Measurements from ENCODE around the gene GGA3.

GGA3 gene

DNA sequence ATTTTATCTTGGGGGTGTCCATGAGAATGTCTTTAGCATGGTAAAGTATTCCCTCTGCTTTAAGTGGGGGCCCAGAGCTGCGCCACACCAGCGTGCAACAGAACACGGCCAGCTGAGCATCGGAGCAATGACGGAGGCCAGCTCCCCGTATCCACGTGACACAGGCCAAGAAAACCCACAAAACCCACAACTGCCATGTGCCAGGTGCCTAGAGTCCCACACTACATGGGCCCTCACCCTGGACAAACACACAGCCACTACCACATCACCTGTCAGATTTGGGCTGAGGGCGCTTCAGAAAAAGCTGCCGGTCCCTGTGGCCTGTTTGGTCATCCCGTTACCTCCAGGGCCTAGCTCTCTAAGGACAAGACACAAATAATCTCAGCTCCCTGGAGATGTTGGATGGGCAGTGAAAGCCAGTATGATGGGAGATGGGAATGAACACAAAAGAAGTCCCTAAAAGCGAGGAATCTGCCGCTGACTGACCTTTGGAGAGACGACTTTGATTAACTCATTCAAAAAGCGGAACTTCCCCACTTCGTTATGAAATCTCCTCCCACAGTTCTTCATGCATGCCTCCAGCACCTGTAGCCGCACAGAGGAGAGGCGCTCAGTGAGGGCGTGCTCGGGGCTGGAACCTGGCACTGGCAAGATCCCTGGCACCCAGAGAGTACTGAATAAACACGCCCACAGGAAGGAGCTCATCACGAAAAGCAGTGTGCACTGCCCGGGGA is 17.1 kb downstream of the GGA3 start:
- DNase-seq: peak; percentile 58

DNA sequence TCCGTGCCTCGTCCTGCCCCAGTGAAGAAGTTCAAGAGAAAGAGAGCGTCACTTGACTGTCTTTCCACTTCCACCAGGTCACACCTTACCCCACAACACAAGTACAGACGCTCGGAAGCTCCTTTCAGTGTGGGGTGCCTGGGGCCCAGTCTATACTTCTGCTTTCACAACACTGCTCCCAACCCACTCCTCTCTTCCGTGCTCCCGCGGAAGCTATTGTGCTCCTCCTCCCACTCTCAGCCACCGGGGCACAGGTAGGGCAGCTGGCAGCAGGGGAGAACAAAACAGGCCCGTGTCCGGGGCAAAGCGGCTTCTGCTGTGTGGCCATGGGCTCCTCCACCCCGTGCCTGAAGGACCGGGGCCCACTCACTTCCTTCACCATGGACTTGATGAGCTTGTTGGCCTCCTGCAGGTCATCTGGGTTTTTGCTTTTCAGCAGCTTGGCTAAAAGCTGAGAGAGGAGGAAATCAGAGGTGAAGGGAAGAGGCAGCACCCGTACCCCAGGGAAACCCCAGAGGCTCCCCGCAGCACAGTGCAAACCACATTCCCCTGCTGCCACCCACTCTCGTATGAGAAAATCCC is 18.9 kb downstream of the GGA3 start:
- no peak for DNase-seq

DNA sequence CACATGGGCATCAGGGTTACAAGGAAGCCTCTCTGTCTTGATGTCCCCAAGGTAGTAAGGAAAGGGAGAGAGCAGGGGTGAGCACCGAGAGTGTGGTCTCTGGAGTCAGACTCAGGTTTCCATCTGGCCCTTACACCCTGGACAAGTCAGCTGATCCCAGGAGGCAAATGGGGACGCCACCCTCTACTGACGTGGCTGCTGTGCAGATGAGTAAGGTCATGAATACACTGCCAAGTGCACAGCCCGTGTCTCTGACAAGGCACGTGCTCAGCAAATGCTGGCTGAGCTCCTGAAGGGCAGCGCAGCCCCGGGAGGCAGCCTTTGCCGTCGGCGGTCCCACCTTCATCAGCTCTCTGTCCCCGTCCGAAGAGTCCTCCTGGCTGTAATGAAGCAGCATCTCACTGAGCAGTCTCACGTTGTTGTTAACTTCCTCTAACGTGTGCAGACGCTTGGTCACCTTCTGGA is 19.4 kb downstream of the GGA3 start:
- no peak for DNase-seq

DNA sequence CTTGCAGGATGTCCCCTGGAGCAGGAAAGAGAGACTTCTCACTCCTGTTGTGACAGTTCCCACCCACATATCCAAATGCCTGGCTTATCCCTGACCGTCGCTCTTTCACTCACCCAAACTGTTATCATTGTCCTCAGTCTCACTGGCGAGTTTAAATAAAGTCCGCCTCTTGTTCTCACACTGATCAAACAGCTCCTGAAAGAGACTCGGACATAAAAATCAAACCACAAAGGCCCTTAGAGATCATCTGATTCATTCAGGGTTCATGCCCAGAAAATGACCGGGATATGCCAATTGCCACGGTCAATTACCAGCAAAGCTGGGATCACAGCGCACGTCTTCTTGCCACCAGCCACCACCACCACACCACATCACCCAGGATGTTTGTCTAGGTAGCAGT is 19.9 kb downstream of the GGA3 start:
- DNase-seq: no peak

DNA sequence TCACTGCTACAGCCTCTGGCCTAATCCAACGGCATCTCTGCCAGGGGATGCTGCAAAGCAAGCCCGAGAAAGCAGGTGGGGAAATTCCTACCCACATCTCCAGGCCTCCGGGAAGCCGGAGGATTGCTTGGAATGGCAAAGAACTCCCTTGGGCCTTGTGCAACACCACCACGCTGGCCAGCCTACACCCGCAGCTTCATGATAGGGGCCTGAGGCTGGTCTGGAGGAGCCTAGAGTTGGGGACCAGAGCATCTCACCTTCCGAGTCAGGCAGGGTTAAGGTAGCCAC is 20.3 kb downstream of the GGA3 start:
- no peak for DNase-seq

DNA sequence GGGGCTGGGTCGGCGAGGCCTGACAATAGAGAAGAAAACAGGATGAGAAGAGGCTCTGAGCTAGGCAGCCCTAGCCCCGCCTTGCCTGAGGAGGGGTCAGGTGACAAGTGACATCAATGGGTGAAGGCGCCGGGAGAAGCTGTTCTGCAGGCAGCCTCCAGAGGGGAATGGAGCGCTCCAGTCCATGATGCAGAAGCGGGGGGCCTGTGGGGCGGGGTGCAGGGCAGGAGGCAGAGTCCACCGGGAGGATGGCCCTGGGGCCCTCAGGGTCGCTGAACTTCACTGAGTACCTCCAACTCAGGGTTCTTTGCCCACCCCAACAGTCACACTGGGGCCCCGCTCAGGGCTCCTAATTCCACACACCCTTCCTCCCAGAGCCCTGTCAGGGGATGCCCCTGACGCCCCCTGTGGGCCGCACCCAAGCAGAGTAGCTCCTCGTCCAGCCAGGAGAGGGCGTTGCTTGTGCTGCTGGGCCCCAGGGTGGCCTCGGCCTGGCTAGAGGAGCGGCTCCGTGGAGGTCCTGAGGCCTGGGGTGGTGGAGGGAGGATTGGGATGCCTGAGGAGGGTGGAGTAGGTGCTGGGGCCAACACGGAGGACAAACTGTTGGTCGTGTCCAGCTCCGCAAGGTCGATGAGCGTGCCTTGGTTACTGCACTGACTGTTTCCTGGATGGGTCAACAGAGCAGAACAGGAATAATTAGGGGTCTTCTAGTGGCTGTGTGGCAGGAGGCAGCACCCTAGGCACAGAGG is 20.8 kb downstream of the GGA3 start:
- DNase-seq: peak; percentile 76

DNA sequence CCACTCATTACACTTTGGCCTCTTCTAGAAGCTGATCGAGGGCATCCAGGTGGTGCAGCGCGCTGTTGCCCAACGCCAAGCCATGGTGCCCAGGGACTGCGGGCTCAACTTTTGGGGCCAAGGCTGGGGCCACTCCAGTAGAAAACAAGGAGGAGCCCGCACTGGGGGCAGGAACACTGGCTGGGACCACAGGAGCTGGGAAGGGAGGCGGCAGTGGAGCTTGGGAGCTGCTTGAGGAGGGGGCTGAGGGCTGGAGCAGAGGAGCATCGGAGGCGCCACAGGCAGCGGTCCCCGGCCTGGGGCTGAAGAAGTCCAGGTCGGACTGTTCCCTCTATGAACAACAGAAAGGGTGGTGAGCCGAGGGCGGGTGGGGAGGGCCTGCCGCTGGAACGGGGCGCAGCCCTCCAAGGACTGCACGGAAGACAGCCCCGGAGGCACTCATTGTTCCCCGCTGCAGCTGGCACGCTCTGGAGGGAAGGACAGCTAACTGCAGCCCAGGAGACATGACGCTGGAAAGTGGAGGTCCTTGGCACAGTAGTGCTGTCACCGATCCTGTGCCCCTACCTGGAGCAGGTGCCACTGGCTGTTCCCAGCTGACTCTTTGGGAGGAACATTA is 21.5 kb downstream of the GGA3 start:
- no peak for DNase-seq

DNA sequence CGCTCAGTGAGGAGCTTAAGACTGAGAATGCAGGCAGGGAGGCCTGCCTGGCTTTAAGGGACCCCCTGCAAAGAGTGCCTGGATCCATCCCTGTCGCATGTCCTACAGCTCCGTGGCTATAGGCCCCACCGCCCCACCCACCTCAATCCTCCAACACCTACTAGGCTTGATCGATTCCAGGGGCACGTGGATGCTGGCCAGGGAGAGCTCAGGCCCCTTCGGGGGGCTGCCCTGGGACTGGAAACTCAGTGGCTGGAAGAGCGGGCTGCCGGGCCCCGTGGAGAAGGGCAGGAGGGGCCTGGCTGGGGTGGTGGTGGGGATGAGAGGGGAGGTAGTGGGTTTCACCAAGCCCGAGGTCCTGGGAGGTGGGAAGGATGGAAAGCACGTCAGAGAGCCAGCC is 22.2 kb downstream of the GGA3 start:
- no peak for DNase-seq

DNA sequence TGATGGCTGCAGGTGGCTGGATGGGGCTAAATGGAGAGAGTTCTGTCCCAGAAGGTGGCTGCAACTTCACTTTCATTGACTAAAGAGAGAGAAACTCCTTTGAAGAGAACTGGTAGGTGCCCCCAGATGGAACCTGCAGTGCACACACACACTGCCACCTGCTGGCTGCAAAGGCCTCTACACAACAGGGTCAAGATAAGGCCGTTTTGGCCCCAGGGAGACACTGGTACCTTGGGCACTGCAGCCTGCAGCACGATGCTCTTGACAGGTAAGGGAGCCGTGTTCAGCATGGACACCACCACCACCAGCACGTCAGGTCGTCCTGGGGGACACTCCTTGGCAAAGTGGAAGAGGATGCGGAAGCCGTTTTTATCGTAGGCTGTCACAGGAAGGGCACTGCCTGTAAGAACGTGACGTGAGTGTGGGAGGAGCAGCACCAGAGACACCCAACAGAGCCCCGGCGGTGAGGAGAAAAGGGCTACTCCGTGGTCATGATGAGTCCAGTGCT is 22.7 kb downstream of the GGA3 start:
- DNase-seq: peak; percentile 90

DNA sequence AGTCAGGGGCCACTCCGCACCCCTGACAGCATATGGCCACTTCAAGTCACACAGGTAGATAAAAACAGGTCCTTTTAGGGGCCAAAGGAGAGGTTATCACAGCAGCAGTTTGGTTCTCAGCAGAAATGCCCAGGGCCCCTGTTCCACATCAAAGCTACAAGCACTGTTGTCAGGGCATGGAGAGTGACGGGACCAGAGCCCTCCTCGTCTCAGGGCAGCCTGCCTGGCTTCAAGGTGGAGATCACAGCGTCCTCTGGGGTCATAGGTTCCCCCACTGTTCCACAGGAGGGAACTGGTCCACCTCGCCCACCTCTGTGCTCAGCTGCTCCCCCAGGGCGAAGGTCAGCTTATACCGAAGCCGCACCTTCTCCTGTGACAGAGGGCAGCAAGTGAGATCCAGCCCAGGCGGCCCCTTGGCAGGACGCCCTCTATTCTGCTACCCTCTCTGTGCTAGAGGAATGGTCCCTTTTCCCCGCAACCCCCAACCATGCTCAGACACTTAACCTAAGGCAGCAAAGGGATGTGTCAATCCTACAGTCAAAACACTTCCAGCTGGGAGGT is 23.3 kb downstream of the GGA3 start:
- DNase-seq: no peak

DNA sequence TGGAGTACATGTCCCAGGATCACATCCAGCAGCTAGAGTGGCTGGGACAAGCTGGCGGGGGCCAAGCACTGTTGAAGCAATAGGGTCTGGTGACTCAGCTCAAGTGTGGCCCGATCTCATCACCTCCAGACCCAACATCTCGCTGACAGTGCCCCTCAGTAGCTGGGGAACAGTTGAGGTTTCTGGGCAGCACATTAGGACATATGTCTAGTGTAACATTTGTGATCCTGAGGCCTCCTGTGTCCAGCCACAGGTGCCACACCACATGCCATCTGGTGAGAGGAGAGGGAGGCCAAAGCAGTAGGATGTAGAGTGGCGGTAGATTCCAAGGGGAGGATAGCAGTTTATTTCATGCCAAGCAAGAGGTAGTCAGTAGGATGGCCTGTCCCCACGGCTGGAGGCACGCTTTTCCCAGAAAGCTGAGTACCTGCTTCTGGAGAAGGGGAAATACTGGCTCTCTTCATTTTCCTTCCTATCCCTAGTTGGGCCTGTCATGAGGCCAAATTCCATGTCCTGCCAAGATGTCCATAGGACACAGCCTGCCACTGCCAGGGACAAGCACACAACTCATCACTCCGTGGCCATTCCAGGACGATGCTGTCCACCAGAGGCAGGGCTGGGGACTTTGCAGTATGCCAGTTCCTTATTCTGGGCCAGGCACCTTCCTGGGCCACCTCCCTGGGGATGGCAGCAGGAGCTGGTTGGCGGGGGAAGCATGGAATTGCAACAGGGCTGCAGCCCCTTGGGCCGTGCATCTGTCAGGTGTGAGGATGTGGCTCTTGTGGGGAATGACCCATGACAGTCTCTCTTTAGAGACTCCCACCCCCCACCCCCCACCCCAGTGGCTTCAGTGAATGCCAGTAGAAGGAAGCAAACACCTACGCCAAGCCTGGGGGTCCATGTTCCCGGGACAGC is 24.0 kb downstream of the GGA3 start:
- no peak for DNase-seq

DNA sequence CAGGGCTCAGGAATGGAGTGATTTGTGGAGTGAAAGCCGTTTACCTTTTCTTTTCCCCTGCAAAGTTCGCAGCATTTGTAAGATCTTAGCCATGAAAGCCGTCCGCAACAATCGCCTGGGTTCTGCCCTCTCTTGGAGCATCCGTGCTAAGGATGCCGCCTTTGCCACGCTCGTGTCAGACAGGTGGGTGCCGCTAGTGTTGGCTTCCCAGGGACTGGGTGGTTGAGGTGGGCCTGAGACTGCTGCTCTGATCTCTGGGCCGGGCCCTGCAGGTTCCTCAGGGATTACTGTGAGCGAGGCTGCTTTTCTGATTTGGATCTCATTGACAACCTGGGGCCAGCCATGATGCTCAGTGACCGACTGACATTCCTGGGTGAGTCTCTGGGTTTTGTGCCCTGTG is 28.6 kb downstream of the GGA3 start:
- DNase-seq: no peak

DNA sequence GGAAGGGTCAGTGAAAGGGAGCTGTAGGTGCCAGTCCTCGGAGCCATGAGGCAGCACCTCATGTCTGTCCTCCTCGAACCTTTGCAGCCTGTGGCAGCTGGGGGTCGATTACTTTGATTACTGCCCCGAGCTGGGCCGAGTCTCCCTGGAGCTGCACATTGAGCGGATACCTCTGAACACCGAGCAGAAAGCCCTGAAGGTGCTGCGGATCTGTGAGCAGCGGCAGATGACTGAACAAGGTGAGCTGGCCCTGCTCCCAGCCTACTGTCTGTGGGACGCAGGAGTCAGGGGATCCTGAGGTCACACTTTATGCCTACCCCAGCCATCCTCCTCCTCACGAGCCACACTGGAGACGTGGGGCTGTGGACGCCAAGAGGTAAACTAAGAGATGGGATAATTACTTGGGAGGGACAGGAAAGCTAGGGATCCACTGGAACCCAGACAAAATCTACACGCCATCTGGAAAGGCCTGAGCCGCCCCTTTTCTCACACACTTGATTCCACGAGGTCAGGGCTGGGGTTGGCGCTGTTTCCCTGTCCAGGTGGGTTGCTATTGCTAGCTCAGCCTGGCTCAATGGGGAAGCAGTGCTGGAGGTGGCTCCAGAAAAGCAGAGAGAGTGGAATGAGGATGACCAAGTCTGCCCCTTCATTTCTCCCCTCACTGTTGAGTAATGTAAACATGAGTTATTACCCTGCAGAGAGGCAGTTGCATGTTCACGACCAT is 29.5 kb downstream of the GGA3 start:
- no peak for DNase-seq

DNA sequence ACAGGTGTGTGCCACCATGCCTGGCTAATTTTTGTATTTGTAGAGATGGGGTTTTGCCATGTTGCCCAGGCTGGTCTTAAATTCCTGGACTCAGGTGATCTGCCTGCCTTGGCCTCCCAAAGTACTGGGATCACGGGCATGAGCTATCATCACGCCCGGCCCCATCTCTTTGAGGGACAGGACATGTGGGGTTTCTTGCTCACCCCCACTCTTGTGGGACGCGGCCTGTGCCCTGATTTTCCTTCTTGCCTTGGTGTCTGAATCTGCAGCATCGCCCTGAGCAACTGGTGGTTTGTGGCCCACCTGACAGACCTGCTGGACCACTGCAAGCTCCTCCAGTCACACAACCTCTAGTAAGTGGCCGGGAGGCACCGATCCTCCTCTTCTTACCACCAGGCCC is 30.3 kb downstream of the GGA3 start:
- DNase-seq: no peak

DNA sequence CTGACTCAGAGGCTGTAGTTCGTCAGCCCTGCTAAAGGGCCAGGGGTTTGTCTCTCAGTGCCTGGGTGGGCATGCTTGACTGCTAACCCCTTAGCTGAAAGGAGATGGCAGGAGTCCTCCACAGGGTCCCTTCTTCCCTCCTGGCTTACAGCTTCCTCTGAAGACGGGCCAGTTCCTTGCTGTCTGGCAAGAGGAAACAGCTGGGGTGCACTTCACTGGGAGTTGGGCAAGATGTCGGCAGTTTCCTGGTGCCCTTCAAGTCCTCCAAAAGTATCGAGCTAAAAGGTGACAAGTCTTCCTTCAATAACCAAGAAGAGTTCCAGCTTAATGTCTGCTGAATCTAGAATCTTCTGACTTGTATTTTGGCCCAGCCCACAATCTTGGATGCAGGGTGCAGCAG is 32.6 kb downstream of the GGA3 start:
- DNase-seq: peak; percentile 40

DNA sequence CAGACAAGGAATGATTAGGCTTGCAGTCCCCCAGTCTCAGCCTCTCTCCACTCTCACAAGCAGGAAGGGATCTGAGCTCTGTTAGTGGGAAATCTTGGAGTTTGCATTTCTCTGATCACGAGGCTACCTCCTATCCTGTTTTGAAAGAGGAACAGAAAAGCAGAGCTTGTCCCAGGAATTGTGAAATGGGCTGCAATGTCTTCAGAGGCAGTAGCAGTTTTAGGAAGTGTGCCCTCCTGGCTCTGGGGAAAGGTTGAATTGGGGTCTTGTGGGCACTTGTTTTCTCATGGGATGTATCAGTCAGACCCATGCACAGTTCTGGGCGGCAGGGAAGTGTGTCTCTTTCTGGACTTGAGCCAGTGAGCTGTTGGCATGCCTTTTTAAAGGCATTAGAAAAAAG is 33.1 kb downstream of the GGA3 start:
- DNase-seq: peak; percentile 27

DNA sequence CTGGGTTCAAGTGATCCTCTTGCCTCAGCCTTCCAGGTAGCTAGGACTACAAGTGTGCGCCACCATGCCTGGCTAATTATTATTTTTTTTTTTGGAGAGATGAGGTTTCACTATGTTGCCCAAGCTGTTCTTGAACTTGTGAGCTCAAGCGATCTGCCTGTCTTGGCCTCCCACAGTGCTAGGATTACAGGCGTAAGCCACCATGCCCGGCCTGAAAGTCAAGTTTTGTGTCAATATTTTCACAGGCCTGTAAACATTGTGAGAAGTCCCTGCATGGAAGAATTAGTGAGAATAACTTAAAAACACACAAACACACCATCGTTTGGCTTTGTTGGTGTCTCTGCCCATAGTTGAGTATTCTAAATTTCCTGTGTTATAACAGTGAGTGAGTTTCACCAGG is 33.7 kb downstream of the GGA3 start:
- DNase-seq: no peak

DNA sequence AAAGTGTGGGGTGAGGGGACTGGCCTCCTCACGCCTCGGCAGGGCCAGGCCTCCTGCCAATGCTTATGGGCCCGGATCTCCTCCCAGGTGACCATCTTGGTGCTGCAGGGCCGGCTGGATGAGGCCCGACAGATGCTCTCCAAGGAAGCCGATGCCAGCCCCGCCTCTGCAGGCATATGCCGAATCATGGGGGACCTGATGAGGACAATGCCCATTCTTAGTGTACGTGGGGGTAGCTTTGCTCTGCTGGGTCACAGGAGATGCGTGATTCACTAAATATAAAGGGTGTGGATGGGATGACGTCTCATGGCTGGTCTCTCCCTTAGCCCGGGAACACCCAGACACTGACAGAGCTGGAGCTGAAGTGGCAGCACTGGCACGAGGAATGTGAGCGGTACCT is 36.4 kb downstream of the GGA3 start:
- DNase-seq: no peak

DNA sequence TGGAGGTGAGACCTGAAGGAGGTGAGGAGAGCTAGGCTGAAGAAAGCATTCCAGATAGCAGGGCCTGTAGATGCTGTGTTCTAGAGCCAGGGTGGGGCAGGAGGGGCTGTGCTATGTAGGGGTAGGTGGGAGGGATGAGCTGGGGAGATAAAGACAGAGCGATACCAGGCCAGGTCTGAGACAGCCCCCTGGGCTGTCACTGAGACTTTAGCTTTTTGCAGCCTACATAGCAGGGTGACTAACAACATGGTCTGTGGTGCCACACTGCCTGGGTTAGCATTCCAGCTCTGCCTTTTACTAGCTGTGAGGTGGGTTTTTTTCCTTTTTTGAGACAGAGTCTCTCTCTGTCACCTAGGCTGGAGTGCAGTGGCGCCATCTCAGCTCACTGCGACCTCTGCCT is 41.6 kb downstream of the GGA3 start:
- no peak for DNase-seq

DNA sequence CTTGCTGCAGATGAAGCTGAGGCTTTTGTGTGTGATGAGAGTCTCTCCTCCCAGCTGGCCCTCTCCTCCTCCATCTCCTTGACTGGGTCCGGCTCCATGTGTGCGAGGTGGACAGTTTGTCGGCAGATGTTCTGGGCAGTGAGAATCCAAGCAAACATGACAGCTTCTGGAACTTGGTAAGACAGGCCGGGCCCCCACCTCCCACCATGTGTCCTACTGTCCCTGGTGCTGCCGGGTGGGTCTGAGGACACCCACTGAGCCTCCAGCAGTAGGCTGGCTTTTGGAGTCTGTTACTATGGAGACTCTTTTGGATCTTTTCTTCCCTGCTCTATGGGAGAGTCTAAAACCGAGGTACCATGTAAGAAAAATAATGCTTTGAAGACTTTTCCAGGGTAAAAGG is 43.3 kb downstream of the GGA3 start:
- DNase-seq: no peak

DNA sequence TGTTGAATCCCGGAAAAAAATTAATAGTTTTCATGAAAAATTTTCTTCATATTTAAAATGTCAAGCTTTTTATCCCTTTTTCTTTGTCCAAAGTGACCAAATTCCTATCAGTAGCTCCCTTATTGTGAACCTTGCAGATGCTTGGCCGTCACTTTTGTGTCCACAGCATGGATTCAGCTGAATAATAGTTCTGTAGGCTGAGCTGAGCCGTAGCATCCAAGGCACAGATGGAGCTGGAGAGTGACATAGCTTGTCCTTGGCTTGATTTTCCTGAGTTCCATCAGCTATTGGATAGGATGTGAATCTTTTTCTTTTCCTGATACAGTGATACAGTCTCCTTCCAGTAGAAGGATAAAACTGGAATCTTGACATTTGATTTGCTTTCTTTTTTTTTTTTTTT is 52.3 kb downstream of the GGA3 start:
- DNase-seq: no peak

DNA sequence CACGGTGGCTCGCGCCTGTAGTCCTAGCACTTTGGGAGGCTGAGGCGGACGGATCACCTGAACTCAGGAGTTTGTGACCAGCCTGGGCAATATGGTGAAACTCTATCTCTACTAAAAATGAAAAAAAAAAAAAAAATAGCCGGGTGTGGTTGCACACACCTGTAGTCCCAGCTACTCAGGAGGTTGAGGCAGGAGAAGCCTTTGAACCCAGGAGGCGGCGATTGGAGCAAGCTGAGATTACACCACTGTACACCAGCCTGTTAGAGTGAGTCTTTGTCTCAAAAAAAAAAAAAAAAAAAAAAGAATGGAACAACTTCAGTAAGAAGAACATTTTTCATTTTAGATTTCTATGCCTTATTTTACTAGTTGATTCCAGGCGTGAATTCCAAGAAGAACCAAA is 53.2 kb downstream of the GGA3 start:
- DNase-seq: no peak
